Measurements from ENCODE around the gene INAFM2.

INAFM2 gene

GRCh38 chr15:40310001-40310959 lies 13.2 kb upstream of the INAFM2 start:
- H3K4me3 ChIP-seq (ENCODE audit: control insufficient read depth, low read depth, low read length) = no peak overlapping the region
- DNase-seq (ENCODE audit: low read depth) = no peak
- peak; percentile 76 for TF ChIP-seq CTCF (IDR thresholded peaks at IDR 0.05; ENCODE audit: control insufficient read depth, insufficient read depth, low read depth, low read length, missing control alignments)

- no peak for TF ChIP-seq CTCF (IDR thresholded peaks at IDR 0.05; ENCODE audit: control insufficient read depth, insufficient read depth, low read depth, low read length, missing control alignments)
- DNase-seq (ENCODE audit: low read depth) = no peak
- H3K4me3 ChIP-seq (ENCODE audit: control insufficient read depth, low read depth, low read length) = no peak overlapping the region
Measured at GRCh38 chr15:40310993-40311392, 12.5 kb upstream of the INAFM2 start.

GRCh38 chr15:40312370-40313158 lies 10.9 kb upstream of the INAFM2 start:
- DNase-seq (ENCODE audit: low read depth) = no peak
- H3K4me3 ChIP-seq (ENCODE audit: control insufficient read depth, low read depth, low read length) = no peak overlapping the region
- TF ChIP-seq CTCF (IDR thresholded peaks at IDR 0.05; ENCODE audit: control insufficient read depth, insufficient read depth, low read depth, low read length, missing control alignments) = no peak

GRCh38 chr15:40313531-40314398 lies 9.7 kb upstream of the INAFM2 start:
- H3K4me3 ChIP-seq (ENCODE audit: control insufficient read depth, low read depth, low read length) = no peak overlapping the region
- no peak for TF ChIP-seq CTCF (IDR thresholded peaks at IDR 0.05; ENCODE audit: control insufficient read depth, insufficient read depth, low read depth, low read length, missing control alignments)
- DNase-seq (ENCODE audit: low read depth) = no peak

GRCh38 chr15:40314723-40315276 lies 8.7 kb upstream of the INAFM2 start:
- no peak for TF ChIP-seq CTCF (IDR thresholded peaks at IDR 0.05; ENCODE audit: control insufficient read depth, insufficient read depth, low read depth, low read length, missing control alignments)
- DNase-seq (ENCODE audit: low read depth) = no peak

GRCh38 chr15:40316931-40317330 lies 6.6 kb upstream of the INAFM2 start:
- DNase-seq (ENCODE audit: low read depth) = no peak
- no peak overlapping the region for H3K4me3 ChIP-seq (ENCODE audit: control insufficient read depth, low read depth, low read length)
- TF ChIP-seq CTCF (IDR thresholded peaks at IDR 0.05; ENCODE audit: control insufficient read depth, insufficient read depth, low read depth, low read length, missing control alignments) = no peak

More at GRCh38 chr15:40314723-40315276, 8.7 kb upstream of the INAFM2 start:
- H3K4me3 ChIP-seq (ENCODE audit: control insufficient read depth, low read depth, low read length) = no peak overlapping the region
